Mesothelial cell of epicardium (in vitro differentiated cells): ENCODE results near the gene FCER1A. TPM values are rescaled to one million over a fixed set of nuclear protein-coding genes. Genes with fewer than 3 reads are reported as not detected.

Experiments used
- DNase-seq, 2 experiments: peaks; one replicate each; pipeline ENCODE4 v3.0.0; 2021; ENCODE audit warnings: low spot score in 2 of 2; ENCODE audit not compliant: unreplicated experiment in 2 of 2
- H3K27ac Mint-ChIP-seq: 2 replicates; pipeline ENCODE4 v1.8.0; 2021; ENCODE audit warnings: mixed read lengths
- H3K27me3 Mint-ChIP-seq: 2 replicates; pipeline ENCODE4 v1.8.0; 2021; ENCODE audit warnings: low read depth, mixed read lengths
- H3K36me3 Mint-ChIP-seq: 2 replicates; pipeline ENCODE4 v1.8.0; 2021; ENCODE audit warnings: mixed read lengths
- H3K4me1 Mint-ChIP-seq: 2 replicates; pipeline ENCODE4 v1.8.0; 2021; ENCODE audit warnings: mixed read lengths
- H3K4me3 Mint-ChIP-seq: 2 replicates; pipeline ENCODE4 v1.8.0; 2021; ENCODE audit warnings: mild to moderate bottlenecking, moderate library complexity, mixed read lengths
- H3K9me3 Mint-ChIP-seq: 2 replicates; pipeline ENCODE4 v1.8.0; 2021; ENCODE audit warnings: mixed read lengths
- CTCF ChIP-seq: fragments of 200-600 bp; sonication (generic); IDR thresholded peaks from one replicate; pipeline ENCODE4 v1.5.0; 2021; ENCODE audit warnings: antibody characterized with exemption; ENCODE audit not compliant: unreplicated experiment
- total RNA-seq: library from RNA; stranded (reverse); gene quantifications from 3 replicates; pipeline ENCODE4 v1.2.1, GENCODE V29; 2021

The FCER1A gene
- total RNA-seq, 1 donor from 2014 or later = not detected

- no peaks in the 10 kb centered on the region for H3K36me3 Mint-ChIP-seq
- H3K4me3 Mint-ChIP-seq = no peak overlapping the region
- no peaks in the 10 kb centered on the region for H3K4me1 Mint-ChIP-seq
- peaks cover 20% of the 10 kb centered on the region for H3K9me3 Mint-ChIP-seq
- no peak overlapping the region for H3K27ac Mint-ChIP-seq
- no peak for TF ChIP-seq CTCF
- no peak for DNase-seq
- no peaks in the 10 kb centered on the region for H3K27me3 Mint-ChIP-seq
These were observed 2.0 kb upstream of the FCER1A start for GRCh38 chr1:159300146-159300545.

DNA sequence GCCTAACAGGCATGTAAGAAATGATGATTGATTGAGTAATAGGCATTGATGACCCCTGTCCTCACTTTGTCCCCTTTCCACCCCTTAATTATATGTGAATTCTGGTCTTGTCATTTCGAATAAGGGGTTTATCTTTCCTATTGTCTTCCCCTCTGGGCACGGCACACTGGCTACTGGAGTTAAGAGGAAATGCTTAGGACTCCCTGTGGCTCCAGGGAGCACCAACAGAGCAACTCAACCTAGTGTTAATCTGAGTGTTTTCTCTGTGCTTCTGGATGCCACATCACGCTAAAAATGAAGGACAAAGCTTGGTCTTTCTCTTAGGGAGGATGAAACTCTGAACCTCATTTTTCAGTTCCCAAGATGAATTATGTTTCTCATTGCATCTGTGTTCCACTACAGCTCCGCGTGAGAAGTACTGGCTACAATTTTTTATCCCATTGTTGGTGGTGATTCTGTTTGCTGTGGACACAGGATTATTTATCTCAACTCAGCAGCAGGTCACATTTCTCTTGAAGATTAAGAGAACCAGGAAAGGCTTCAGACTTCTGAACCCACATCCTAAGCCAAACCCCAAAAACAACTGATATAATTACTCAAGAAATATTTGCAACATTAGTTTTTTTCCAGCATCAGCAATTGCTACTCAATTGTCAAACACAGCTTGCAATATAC is 5.3 kb downstream of the FCER1A start:
- TF ChIP-seq CTCF = no peak
- DNase-seq = no peak
- Mint-ChIP-seq H3K27me3 (no peaks in the 10 kb centered on the region), H3K4me1 (no peaks in the 10 kb centered on the region), H3K27ac (no peak overlapping the region), H3K36me3 (no peaks in the 10 kb centered on the region), H3K4me3 (no peak overlapping the region), H3K9me3 (peaks cover 24% of the 10 kb centered on the region)

GRCh38 chr1:159311679-159312078 is 9.5 kb downstream of the FCER1A start:
- TF ChIP-seq CTCF = no peak
- H3K4me1 Mint-ChIP-seq = no peaks in the 10 kb centered on the region
- no peak overlapping the region for H3K4me3 Mint-ChIP-seq
- no peaks in the 10 kb centered on the region for H3K36me3 Mint-ChIP-seq
- no peak for DNase-seq
- no peak overlapping the region for H3K27ac Mint-ChIP-seq
- no peaks in the 10 kb centered on the region for H3K27me3 Mint-ChIP-seq
- H3K9me3 Mint-ChIP-seq = peaks cover 34% of the 10 kb centered on the region

DNA sequence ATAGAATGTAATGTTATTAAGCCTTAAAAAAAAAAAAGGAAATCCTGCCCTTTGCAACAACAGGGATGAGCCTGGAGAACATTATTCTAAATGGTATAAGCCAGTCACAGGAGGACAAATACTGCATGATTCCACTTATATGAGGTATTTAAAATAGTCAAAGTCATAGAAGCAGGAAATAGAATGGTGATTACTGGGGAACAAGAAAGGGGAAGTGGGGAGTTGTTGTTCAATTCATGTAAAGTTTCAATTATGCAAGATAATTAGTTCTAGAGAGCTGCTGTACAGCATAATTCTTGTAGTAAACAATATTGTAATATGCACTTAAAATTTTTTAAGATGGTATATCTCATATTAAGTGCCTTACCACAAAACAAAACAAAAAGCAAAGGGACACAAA is 13.2 kb downstream of the FCER1A start:
- Mint-ChIP-seq H3K4me3 (no peak overlapping the region), H3K4me1 (no peaks in the 10 kb centered on the region), H3K9me3 (peaks cover 57% of the 10 kb centered on the region), H3K27me3 (no peaks in the 10 kb centered on the region), H3K36me3 (no peaks in the 10 kb centered on the region), H3K27ac (no peak overlapping the region)
- no peak for TF ChIP-seq CTCF
- no peak for DNase-seq

DNA sequence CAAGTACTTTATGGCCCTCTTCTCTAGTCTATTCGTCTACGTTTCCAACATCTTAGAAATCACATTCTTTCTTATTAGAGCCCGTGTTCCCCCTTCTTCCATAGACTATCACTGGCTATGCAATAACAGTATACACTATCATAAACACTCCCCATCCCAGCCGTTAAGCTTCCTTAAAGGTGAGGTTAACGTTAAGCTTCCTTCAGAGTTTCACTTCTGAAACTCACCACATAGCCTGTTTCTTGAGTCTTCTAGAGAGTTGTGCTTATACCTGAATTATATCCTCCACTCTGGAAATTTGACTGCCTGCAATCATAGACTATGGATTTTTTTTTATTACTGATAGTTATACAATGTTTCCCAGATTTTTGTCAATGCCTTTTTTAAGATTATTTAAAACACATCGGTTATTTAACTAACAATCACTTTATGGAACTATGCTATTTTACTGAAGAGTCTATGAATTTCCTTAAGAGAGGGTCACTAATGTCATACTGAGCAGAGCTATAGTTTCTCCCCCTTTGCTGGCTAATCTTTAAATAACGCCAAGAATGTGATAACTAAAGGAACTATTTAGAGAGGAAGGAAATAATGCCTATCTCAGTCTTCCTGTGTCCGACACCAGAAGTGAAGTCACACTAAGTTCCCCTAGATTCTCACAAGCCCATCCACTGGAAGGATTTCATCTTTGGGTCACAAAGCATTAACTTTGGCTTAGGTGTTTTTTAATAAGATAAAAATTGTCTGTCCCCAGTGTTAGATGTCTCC is 16.8 kb downstream of the FCER1A start:
- H3K9me3 Mint-ChIP-seq = peaks cover 57% of the 10 kb centered on the region
- H3K27me3 Mint-ChIP-seq = no peaks in the 10 kb centered on the region
- H3K36me3 Mint-ChIP-seq = peaks cover 1% of the 10 kb centered on the region
- no peaks in the 10 kb centered on the region for H3K4me1 Mint-ChIP-seq
- DNase-seq = no peak
- no peak overlapping the region for H3K4me3 Mint-ChIP-seq
- no peak for TF ChIP-seq CTCF
- H3K27ac Mint-ChIP-seq = no peak overlapping the region
